ENCODE measurements around the gene NBAS. TPM values are rescaled to one million over a fixed set of nuclear protein-coding genes. Genes with fewer than 3 reads are reported as not detected.

The NBAS gene
- total and polyA plus RNA-seq, 9 of the 15 experiments (the other 6 are each of a cell fraction or from before 2014, with no cell fraction given): 15.3 to 94.4 (median 69.9) TPM

GRCh38 chr2:15561574-15562344 lies 625 bp upstream of the NBAS start (continued):
- TF ChIP-seq ZEB2 (IDR thresholded peaks at IDR 0.05) (0 out of 2 replicates have a peak, but pooled peaks have one; percentile 34), POLR2A (conservative IDR thresholded peaks at IDR 0.05) (peak; percentile 69)

GRCh38 chr2:15560140-15560987 lies 770 bp downstream of the NBAS start:
- Histone ChIP-seq H3K9me3 (replicated peaks; ENCODE audit: control insufficient read depth, insufficient read depth, low read depth, low read length) (no peaks in the 10 kb centered on the region), H3K4me2 (ENCODE audit: insufficient read depth, low read length) (peak overlapping the region; percentile 94), H3K27ac (ENCODE audit: extremely low read depth, low read depth, low read length) (peak overlapping the region; percentile 95), H3K36me3 (ENCODE audit: control insufficient read depth, insufficient read depth, low read length) (peaks cover 18% of the 10 kb centered on the region; the same call in 2 of the 3 replicates), H2AFZ (ENCODE audit: low read depth, low read length) (peak overlapping the region; percentile 93), H3K27me3 (ENCODE audit: control insufficient read depth in 2 of 2, insufficient read depth in 2 of 2, low read length in 2 of 2) (no peaks in the 10 kb centered on the region), H3K4me1 (replicated peaks in 1 of 2; ENCODE audit: control insufficient read depth in 2 of 2, insufficient read depth in 2 of 2, low read length in 2 of 2) (peaks cover 22 to 43% of the 10 kb centered on the region in 2 experiments), H3K79me2 (ENCODE audit: control insufficient read depth, insufficient read depth, low read length) (peaks cover 67% of the 10 kb centered on the region), H3K4me3 (peak overlapping the region; percentile 76), H4K20me1 (replicated peaks; ENCODE audit: control insufficient read depth, insufficient read depth, low read length) (no peaks in the 10 kb centered on the region), H3K9ac (ENCODE audit: insufficient read depth in 1 of 2, low read depth in 2 of 2, low read length in 2 of 2) (peak overlapping the region; percentile 92 to 99), H3K9me1 (ENCODE audit: control insufficient read depth, insufficient read depth, low read length) (no peaks in the 10 kb centered on the region)
- DNase-seq (ENCODE audit: extremely low read depth in 1 of 4, low spot score in 3 of 4) (peak in 3 of 4 experiments; percentile 42 to 65 (median 46)), FAIRE-seq (peak; percentile 57), ATAC-seq (peak; percentile 52)
- TSS peak; percentile 48 for BruUV-seq (replicated peaks)
- POLR2A ChIA-PET: interaction anchor here (0.7 to 2.6 kb wide), 8 partner anchors 10 to 491 kb away, joined by 3 to 17 read pairs (median 8); no protein-coding TSS in a partner anchor
- CTCF ChIA-PET (ENCODE audit: low intra/inter-chr PET ratio): no interaction called here
- intact Hi-C loops (cut with micrococcal nuclease): no loop called here
- WGBS (ENCODE audit: insufficient coverage, low coverage, missing lambda C conversion rate): under 1% methylated on average over 27 of the region's 32 CpGs
- in situ Hi-C loops (cut with MboI): no loop called here
- no peak for TF ChIP-seq AFF4 (CRISPR knock-in tag; IDR thresholded peaks at IDR 0.05)
- TF ChIP-seq TOE1 (IDR thresholded peaks at IDR 0.05; ENCODE audit: borderline replicate concordance): no peak
- no peak for TF ChIP-seq TOE1 (CRISPR knock-in tag; IDR thresholded peaks at IDR 0.05; ENCODE audit: borderline replicate concordance, low read depth)
- TF ChIP-seq STAT6 (CRISPR knock-in tag; IDR thresholded peaks at IDR 0.05): no peak
- no peak for TF ChIP-seq NR2C1 (IDR thresholded peaks at IDR 0.05)
- no peak for TF ChIP-seq NR2C1 (tag; IDR thresholded peaks at IDR 0.05)
- TF ChIP-seq ZFP1 (CRISPR knock-in tag; IDR thresholded peaks at IDR 0.05): no peak
- no peak; a peak in 1 of 4 replicates for TF ChIP-seq SRF (CRISPR knock-in tag; IDR thresholded peaks at IDR 0.05)
- no peak for TF ChIP-seq ATF7 (IDR thresholded peaks at IDR 0.05)
- TF ChIP-seq MTA1 (IDR thresholded peaks at IDR 0.05; ENCODE audit: borderline replicate concordance): no peak
- TF ChIP-seq HMGN3 (IDR thresholded peaks at IDR 0.05; ENCODE audit: borderline replicate concordance, extremely low read depth, insufficient read length, low read depth, low read length): no peak

Measured in K562 (cell line).